ENCODE results near the gene GPN1. TPM values are rescaled to one million over a fixed set of nuclear protein-coding genes. Genes with fewer than 3 reads are reported as not detected.
A peak's percentile ranks its signal among the peaks of the same experiment; 100 is the strongest.
"Not testable (repeated sequence)": the region's sequence is repeated elsewhere in the genome, so short reads cannot be mapped to it uniquely, and the experiment has no call there.

Gene GPN1
- total RNA-seq, 1 donor from 2014 or later = 22.9 TPM

- DNase-seq = no peak
These were observed 44.1 kb downstream of the GPN1 start for GRCh38 chr2:27672723-27673486.

DNA sequence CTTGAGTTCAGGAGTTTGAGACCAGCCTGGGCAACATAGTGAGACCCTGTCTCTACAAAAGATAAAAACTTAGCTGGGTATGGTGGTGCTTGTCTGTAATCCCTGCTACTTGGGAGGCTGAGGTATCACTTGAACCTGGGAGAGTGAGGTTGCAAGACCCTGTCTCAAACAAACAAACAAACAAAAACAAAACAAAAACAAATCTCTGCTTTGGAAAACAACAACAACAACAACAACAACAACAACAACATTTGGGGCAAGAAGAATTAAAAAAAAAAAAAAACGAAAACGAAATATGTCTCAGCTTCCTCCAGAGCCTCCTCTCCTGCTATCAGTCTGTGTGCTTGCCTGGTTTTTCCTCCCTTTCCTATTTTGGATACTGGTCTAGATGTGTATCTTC lies 51.7 kb downstream of the GPN1 start:
- no peak for DNase-seq

GRCh38 chr2:27681841-27682240 lies 53.0 kb downstream of the GPN1 start:
- DNase-seq = no peak

GRCh38 chr2:27682334-27682771 lies 53.5 kb downstream of the GPN1 start:
- not testable (repeated sequence) for DNase-seq

- DNase-seq = peak; percentile 67
These were observed 54.7 kb downstream of the GPN1 start for GRCh38 chr2:27683390-27684071.

DNA sequence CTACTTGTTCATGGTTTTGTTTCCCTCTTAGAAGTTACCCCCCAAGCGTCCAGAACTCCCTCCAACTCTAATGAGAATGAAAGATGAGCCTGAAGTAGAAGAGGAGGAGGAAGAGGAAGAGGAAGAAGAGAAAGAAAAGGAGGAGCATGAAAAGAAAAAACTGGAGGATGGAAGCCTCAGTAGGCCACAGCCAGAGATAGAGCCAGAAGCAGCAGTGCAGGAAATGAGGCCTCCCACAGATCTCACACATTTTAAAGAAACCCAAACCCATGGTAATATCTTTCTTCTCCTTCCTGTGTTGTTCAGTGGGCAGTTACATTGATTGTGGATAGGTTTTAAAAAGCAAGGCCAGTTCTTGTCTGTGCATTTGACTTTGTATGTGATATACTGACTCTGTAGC lies 56.2 kb downstream of the GPN1 start:
- not testable (repeated sequence) for DNase-seq

DNA sequence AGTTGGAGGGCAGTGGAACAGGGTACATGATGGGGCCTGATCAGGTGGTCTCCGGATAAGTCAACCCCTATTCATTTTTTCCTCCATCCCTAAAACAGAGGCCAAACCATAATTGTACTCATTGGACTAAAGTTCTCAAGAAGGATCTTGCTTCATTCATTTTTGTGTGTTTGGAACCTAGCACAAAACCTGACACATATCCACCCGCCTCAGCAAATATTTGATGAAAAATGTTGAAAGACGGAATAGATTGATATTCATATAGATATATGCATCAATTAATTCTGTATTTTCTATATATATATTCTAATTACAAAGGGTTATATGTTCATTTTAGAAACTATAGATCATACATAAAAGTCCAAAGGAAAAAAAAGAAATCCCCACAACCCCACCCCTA lies 56.7 kb downstream of the GPN1 start:
- DNase-seq = no peak

- DNase-seq = no peak
These were observed 58.4 kb downstream of the GPN1 start for GRCh38 chr2:27687232-27687631.

DNA sequence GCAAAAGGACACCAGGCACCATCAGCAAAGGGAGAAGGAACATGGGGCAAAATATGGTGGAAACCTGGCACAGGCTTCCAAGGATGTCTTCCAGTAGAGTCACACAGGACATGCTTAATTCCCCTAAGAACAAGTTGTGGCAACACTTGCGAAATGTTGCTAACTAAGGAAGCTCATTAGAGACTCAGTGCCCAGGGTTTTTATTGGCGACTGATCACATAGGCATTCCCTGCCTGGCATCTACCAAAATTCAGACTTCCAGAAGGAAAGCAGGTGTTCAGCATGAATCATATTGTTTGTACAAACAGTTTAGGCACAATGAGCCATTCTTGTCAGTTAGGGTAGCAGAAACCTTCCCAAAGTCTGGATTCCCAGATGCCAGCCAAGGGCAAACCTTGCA lies 60.6 kb downstream of the GPN1 start:
- no peak for DNase-seq

DNA sequence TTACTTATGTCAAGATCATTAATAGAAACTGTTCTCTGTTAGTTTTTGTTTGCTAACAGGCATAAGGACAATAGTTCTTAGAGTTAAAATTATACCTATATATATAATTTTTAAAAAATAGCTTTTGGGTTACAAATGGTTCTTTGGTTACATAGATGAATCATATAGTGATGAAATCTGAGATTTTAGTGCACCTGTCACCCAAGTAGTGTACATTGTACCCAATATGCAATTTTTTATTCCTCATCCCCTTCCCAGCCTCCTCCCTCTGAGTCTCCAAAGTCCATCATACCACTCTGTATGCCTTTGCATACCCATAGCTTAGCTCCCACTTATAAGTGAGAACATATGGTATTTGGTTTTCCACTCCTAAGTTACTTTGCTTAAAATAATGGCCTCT lies 61.2 kb downstream of the GPN1 start:
- no peak for DNase-seq

- DNase-seq = no peak
These were observed 68.8 kb downstream of the GPN1 start for GRCh38 chr2:27697660-27698059.

Small RNAs within 50 kb of the gene (small RNA-seq; reads per million reads assigned to genes)
- not detected for gene RF00340 (ENCODE audit: low replicate concordance)

Other genes starting within 250 kb of the GPN1 start
- gene ZNF513, start 248.3 kb upstream of the GPN1 start, total RNA-seq = 5.1 TPM
- 33.1 TPM for gene PPM1G, start 219.5 kb upstream of the GPN1 start, total RNA-seq
- gene NRBP1, start 200.4 kb upstream of the GPN1 start, total RNA-seq = 70.4 TPM
- 2.5 TPM for gene KRTCAP3, start 186.7 kb upstream of the GPN1 start, total RNA-seq
- gene IFT172, start 139.3 kb upstream of the GPN1 start, total RNA-seq = 25.9 TPM
- 10.6 TPM for gene FNDC4, start 133.8 kb upstream of the GPN1 start, total RNA-seq
- 0.49 TPM for gene GCKR, start 132.2 kb upstream of the GPN1 start, total RNA-seq
- 24.7 TPM for gene ZNF512, start 46.0 kb upstream of the GPN1 start, total RNA-seq
- 6.3 TPM for gene CCDC121, start within 50 bp of the GPN1 start, total RNA-seq
- gene SUPT7L, start 34.6 kb downstream of the GPN1 start, total RNA-seq = 17.8 TPM
- 17.4 TPM for gene SLC4A1AP, start 34.8 kb downstream of the GPN1 start, total RNA-seq
- 63.0 TPM for gene MRPL33, start 142.7 kb downstream of the GPN1 start, total RNA-seq

All from skin of body (tissue), 3 donors.